Stimulated activated CD4-positive, alpha-beta T cell treated with anti-CD3 and anti-CD28 coated beads, Interleukin-1b, Interleukin-23, amount 100 ng/mL, for 48 hours (primary cell): ENCODE measurements around the gene IFT27.

Source experiments
- DNase-seq: peaks from one replicate; pipeline ENCODE4 v3.0.0-alpha.2; 2020

Gene IFT27

GRCh38 chr22:36775964-36776669 lies at the start of gene IFT27:
Gene IFT27 (minus strand): TSS chr22:36776119. CDS start chr22:36775707, 412 bp downstream.
- DNase-seq: peak; percentile 98

DNA sequence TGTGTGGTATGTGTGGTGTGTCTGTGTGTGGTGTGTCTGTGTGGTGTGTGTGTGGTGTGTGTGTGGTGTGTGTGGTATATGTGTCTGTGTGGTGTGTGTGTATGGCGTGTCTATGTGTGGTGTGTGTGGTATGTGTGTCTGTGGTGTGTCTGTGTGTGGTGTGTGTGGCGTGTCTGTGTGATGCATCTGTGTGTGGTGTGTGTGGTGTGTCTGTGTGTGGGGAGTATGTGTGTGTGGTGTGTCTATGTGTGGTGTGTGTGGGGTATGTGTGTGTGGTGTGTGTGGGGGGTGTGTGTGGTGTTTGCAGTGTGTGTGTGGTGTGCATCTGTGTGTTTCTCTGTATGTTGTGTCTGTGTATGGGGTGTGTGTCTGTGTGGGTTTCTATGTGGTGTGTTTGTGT lies 48.7 kb upstream of the IFT27 start:
- DNase-seq: no peak

DNA sequence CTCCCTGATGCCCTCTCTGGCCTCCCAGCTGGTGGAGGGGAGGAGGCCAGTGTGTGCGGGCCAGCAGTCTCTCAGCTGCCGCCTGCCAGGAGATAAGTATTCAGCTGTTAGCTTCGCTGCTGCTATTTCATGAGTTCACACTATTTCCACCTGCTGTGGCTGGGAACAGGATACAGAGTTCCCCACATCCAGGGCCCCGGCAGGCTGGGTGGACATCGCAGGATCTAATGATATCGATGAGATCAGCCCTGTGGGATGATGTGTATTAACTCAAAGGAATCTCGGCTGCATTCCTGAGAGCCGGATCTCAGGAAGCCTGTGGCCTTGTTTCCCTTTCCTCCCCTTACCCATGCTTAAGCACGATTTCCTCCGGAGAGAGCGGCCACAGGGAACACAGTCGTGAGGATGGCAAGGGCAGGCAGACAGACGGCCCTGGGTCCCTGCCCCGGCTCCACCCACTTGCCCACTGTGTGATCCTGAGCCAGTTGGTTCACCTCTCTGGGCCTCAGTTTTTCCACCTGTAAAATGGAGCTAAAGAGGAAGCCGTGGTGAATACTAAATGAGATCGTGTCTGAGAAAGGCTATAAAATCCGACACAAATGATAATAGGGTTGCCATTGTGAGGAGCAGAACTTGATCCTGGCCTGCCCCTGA lies 47.4 kb upstream of the IFT27 start:
- DNase-seq: no peak

DNA sequence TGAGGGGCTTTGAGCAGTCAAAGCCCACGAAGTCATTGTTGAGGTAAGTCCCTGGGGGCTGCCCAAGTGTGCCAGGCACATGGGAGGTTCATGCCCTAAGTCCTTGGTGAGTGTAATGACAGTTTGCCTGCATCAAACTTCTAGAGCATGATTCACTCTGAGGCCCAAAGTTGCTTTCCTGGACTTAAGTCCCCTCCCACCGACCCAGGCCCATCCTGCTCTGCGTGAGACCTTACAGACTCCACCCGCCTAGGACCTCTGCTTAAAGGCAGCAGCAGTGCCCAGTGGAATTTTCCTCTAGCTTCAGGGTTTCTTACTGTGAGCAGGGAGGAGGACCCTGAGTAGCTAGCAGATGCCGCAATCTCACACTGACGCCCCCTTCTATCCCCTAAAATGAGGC lies 46.7 kb upstream of the IFT27 start:
- no peak for DNase-seq

GRCh38 chr22:36819112-36819511 lies 43.2 kb upstream of the IFT27 start:
- DNase-seq: no peak

GRCh38 chr22:36818010-36818642 lies 42.2 kb upstream of the IFT27 start:
- no peak for DNase-seq

DNA sequence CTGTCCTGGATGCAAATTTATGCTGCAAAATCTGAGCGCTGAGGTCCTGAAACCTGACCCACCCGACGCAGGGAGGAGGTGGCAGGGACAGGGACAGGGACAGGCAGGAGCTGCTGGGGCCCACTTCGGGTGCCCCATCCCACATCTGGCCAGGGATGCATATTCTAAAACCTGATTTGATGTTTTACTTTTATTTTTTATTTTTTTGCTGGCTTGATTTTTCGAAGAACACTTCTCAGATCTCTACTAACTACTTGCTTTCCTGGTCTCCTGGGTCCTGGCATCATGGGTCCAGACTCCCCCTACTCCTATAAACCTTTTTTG lies 41.6 kb upstream of the IFT27 start:
- no peak for DNase-seq

- peak; percentile 8 for DNase-seq
Observed at GRCh38 chr22:36816636-36817524, 41.0 kb upstream of the IFT27 start, which contains the start of gene PVALB. Gene PVALB (minus strand): TSS chr22:36817035. CDS start chr22:36817005, 30 bp downstream.

DNA sequence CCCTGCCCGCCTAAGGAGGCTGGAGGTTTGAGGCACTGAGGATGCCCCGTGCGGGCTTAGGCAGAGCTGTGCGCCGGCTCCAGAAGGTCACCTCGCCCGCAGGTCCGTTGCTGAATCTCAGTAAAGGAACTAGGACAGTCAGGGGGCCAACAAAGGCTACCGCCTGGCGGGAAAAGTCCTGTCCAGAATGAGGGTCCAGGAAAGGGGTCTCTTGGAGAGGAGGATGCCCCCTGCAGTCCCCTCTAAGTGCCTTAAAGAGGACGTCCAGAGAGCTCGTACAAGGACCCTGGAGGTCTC lies 40.4 kb upstream of the IFT27 start:
- DNase-seq: no peak

GRCh38 chr22:36815558-36816338 lies 39.8 kb upstream of the IFT27 start:
- no peak for DNase-seq

GRCh38 chr22:36814801-36815200 lies 38.9 kb upstream of the IFT27 start:
- no peak for DNase-seq

GRCh38 chr22:36811094-36811800 lies 35.3 kb upstream of the IFT27 start:
- no peak for DNase-seq

GRCh38 chr22:36809351-36809750 lies 33.4 kb upstream of the IFT27 start:
- no peak for DNase-seq

DNA sequence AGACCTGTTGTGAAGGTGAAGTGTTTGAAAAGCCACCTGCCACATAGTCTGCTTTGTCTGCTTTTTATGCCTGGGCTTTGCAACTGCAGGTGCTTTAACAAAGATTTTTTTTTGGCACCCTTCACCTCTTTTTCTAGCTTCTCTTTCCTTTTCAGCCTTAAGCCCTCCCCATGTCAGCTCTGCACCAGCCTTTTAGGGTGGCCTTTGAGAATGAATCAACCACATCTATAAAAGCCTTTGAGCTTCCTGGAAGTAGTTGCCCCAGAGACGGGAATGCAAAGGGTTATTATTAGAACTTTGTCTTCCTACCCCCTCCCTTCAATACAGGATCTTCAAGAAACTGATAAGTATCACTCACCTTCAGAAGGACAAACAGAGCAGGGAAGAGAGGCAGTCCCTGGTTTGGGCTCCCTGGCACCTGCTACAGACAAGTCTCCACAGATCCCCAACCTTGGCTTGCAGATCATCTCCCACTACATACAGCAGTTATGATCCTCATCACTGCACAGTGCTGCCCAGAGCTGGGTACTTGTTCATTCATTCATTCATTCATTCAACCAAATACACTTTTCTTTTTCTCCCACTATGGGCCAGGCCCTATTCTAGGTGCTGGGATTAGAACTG lies 32.9 kb upstream of the IFT27 start:
- no peak for DNase-seq

DNA sequence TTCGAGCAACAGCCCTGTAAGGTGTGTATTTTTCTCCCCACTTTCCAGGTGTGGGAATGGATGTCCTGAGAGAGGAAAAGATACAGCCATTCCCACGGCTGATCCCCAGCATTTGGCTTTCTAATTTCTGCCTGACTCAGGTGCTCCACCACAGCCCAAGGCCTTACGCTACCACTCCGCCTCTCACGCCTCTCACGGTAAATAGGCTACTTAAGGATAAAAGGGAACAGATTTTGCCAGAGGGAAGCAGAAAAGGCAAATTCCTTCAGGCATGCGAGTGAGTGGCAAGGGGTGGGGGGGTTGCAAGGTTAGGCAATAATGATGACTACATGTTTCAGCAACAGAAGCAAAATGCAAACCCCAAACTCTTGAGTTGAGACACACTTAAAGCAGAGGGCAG lies 31.7 kb upstream of the IFT27 start:
- no peak for DNase-seq

GRCh38 chr22:36806835-36807234 lies 30.9 kb upstream of the IFT27 start:
- no peak for DNase-seq

DNA sequence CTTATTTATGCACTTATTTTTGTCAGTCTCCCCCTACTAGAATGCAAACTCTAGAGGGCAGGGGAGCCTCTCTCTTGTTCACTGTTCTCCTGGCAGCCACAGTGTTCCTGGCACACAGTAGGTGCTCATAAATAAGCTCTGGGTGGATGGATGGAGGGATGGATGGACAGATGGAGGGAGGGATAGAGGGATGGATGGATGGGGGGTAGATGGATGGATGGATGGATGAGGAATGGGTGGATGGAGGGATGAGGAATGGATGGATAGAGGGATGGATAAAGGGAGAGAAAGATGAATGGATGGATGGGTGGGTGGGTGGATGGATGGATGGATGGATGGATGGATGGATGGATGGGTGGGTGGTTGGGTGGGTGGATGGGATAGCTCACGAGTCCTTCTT lies 27.4 kb upstream of the IFT27 start:
- DNase-seq: no peak

- DNase-seq: no peak
Observed at GRCh38 chr22:36798674-36799066, 22.8 kb upstream of the IFT27 start.

DNA sequence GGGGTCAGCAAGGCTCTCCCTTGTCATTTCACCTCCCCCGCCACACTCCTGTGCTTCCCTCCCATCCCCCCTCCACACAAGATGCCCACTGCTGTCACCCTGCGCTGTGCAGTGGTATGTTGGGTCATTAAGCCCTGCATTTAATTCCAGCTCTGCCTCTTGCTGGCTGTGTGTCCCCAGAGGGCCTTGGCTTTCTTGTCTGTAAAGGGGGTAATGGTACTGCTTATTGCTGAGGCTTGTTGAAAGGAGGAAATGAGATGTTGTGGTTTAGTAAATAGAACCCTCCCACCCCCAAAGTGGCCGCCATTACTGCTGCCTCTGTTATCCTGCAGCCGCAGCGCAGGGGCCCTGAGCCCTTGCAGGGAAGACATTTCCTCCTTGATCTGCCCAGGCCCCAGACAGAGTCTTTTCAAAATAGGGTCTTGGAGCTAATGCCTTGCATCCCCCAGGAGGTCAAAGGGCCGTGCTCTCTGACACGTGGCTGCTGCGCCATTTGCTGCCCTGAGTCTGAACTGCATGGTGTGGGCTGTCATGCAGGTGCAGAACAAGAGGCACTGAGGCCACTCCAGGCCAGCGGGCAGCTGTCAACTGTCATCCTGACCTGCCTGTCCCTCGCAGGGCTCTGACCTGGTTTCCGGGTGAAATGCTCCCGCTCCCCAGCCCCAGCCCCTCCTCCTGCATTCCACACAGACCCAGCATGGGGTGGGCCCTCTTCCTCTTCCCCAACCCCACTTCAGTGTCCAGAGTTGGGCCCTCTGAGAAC lies 22.2 kb upstream of the IFT27 start:
- no peak for DNase-seq

- DNase-seq: no peak
Observed at GRCh38 chr22:36797374-36797773, 21.5 kb upstream of the IFT27 start.
